HG03175 (cell line): ENCODE data around the gene CSTPP1.

ENCODE experiments used
- ATAC-seq: cut with Tn5 transposase; IDR thresholded peaks from one replicate; pipeline ENCODE4 v1.9.1; 2021; ENCODE audit warnings: mild to moderate bottlenecking, moderate library complexity; ENCODE audit not compliant: unreplicated experiment

Gene CSTPP1

GRCh38 chr11:47154616-47155570, 218.3 kb downstream of the CSTPP1 start:
- ATAC-seq: no peak

GRCh38 chr11:47155879-47156278, 219.3 kb downstream of the CSTPP1 start:
- ATAC-seq: no peak

- no peak for ATAC-seq
Measured at GRCh38 chr11:47156333-47156732, 219.8 kb downstream of the CSTPP1 start.

DNA sequence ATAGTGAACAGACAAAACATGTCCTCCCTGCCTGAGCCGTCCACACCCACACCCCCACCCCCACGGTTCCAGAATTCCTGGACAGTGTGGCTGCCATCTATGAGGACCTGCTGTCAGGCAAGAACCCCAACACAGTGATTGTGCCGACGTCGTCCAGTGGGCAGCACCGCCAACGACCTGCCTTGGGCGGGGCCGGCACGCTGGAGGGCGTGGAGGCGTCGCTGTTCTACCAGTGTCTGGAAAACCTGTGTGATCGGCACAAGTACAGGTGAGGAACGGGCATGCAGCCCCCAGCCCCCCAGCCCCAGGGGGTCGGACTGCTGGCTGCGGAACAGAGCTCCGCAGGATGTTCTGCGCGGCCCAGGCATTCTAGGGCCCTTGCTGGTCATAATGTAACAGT, 220.4 kb downstream of the CSTPP1 start:
- ATAC-seq: no peak

DNA sequence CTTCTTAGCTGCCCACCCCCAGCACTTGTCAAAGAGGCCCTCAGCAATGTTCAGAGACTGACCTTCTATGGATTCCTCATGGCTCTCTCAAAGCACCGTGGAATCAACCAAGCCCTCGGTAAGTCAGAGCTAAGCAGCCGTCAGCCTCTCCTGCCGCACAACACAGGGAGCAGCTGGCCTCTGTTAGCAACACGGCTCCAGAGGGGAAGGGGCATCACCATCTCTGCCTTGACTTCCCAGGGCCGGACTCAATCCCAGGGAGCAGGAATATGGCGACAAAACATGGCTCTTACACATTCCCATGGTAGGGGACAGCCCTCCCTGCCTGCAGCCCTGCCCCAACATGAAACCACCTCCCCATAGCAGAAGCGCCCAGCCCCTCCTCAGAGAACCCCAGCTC, 221.2 kb downstream of the CSTPP1 start:
- no peak for ATAC-seq

- no peak for ATAC-seq
Measured at GRCh38 chr11:47158242-47158641, 221.7 kb downstream of the CSTPP1 start.

GRCh38 chr11:47160753-47161133, 224.2 kb downstream of the CSTPP1 start:
- no peak for ATAC-seq

- peak; percentile 63 for ATAC-seq
Measured at GRCh38 chr11:47161134-47161854, 224.7 kb downstream of the CSTPP1 start.

- no peak for ATAC-seq
Measured at GRCh38 chr11:47161890-47162289, 225.3 kb downstream of the CSTPP1 start.

- ATAC-seq: no peak
Measured at GRCh38 chr11:47162426-47162825, 225.9 kb downstream of the CSTPP1 start.

GRCh38 chr11:47163193-47163592, 226.6 kb downstream of the CSTPP1 start:
- no peak for ATAC-seq

DNA sequence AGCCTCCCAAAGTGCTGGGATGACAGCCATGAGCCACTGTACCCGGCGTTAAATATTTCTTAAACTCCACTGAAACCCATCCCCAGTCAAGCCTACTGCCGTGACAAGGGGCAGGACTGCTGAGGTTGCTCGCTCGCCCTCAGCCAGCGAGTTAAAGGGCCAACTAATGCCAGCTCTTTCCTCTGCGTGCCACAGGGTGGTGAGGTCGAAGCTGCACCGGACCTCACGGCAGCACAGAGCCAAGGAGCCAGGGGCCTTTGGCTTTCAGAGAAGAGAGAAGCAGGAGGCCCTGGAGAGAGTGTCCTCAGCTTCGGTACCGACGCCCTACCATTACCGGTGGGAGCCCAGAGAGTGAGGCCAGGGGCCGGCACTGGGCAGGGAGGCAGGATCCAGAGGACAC, 227.3 kb downstream of the CSTPP1 start:
- ATAC-seq: no peak

DNA sequence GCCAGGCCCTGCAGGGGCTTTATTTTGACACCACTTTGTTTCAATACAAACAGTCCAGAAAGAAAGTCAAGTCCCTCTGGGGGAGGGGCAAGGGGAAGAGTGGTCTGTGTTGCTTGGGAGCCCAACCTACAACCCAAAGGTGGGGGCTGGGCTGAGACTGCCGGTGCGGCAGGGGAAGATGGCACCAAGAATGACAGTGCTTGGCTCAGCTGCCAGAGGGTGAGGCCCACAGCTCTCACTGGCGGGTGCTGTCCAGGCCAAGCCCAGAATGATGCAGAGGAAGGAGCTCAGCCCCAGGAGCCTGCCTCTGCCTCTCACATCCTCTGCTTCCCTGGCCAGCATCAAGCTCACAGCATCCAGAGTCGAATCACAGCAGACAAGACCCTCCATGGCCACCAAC, 227.8 kb downstream of the CSTPP1 start:
- ATAC-seq: no peak

DNA sequence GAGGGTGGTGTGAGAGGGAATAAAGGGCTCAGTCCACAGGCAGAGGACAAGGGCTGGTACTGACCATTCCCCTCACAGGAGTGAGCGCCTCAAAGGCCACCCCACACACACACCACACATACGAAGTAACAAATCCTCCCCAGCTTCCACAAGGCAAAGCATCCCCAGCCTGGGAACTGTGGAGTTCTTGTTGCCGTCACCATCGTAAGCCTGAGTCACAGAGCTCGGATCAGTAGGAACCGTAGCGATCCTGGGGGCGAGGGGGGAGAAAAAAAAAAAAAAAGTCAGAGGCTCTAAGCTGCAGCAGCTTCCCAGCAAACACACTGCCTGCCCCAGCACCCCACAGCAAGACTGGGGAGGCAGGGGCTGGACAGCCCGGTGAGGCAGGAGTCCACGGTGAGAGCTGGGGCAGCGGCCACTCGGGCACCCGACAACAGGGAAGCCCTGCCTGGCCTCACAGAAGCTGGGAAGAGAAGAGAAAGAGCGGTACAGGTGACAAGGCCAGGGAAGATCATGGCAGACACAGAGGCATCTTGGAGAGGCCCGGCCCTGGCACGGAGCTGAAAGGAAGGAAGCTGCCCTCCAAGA, 228.8 kb downstream of the CSTPP1 start:
- ATAC-seq: no peak

DNA sequence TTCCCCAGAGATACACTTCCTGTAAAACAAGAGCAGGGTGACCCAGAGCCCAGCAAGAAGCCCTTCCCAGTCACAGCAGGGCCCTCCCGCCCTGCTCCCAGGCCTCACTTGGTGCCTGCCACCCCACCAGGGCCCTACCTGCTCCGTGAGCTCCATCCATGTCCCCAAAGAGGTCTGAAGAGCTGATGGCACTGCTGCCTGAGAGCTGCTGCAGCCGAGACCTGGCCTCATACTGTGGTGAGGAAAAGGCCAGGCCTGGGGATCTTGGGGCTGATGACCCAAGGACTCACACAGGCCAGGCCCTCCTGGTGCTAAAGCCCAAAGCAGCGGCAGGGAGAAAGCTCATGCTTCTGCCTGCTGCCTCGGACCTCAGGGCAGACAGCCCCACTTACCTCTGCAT, 229.8 kb downstream of the CSTPP1 start:
- ATAC-seq: no peak

- no peak for ATAC-seq
Measured at GRCh38 chr11:47171061-47171838, 234.7 kb downstream of the CSTPP1 start.

GRCh38 chr11:47171856-47172255, 235.3 kb downstream of the CSTPP1 start:
- ATAC-seq: no peak

DNA sequence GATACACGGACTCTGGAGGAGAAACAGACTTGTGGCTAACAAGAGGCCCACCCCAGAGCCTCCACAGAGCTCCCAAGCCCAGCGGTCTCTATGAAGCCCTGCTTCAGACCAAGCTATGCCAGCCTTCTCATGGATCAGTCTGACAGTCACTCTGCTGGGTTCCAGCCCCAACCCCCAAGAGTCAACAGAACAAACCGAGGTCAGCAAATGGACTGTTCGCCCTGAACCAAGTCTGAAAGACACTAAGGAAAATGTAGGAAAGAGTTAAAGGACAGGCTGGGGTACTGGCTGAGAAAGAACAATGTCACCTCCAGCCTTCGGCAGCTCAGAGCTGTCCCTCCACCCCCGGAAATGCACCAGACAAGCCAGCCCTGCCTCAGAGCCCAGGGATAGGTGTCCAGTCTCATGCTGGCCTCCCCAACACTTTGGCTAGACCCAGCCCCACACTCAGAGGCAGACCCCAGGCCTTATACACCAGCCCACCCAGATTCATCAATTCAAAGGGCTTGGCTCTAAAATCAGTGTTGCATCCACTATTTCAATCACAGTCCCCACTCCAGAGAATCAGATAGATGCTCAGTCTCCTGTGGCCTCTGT, 236.3 kb downstream of the CSTPP1 start:
- no peak for ATAC-seq

- no peak for ATAC-seq
Measured at GRCh38 chr11:47175746-47176327, 239.3 kb downstream of the CSTPP1 start.
